Measurements from ENCODE around the gene TRPM2. TPM values are rescaled to one million over a fixed set of nuclear protein-coding genes. Genes with fewer than 3 reads are reported as not detected.
"Not testable (repeated sequence)": the region's sequence is repeated elsewhere in the genome, so short reads cannot be mapped to it uniquely, and the experiment has no call there.

The TRPM2 gene
- total RNA-seq, 1 donor = 0.36 TPM

- Histone ChIP-seq H3K27ac (ENCODE audit: low read depth, low read length) (no peak overlapping the region), H3K4me2 (ENCODE audit: insufficient read depth, low read length) (no peak overlapping the region), H3K27me3 (ENCODE audit: insufficient read depth, low read length) (no peaks in the 10 kb centered on the region), H4K20me1 (ENCODE audit: insufficient read depth, low read length) (peaks cover 3% of the 10 kb centered on the region), H3K4me3 (ENCODE audit: insufficient read depth, low read length) (no peak overlapping the region), H2AFZ (ENCODE audit: low read length) (no peak overlapping the region), H3K36me3 (ENCODE audit: insufficient read depth, low read length) (peaks cover 6% of the 10 kb centered on the region), H3K4me1 (ENCODE audit: insufficient read depth, low read length) (peaks cover 13% of the 10 kb centered on the region), H3K79me2 (ENCODE audit: insufficient read depth, low read length) (no peaks in the 10 kb centered on the region), H3K9me3 (ENCODE audit: low read depth, low read length) (no peaks in the 10 kb centered on the region)
- peak; percentile 74 for DNase-seq (ENCODE audit: insufficient read length, low spot score, missing footprints)
- TF ChIP-seq CTCF (IDR thresholded peaks at IDR 0.05; ENCODE audit: extremely low read depth, low read depth, low read length) = no peak
These were observed 16.0 kb upstream of the TRPM2 start for GRCh38 chr21:44337449-44337848.

GRCh38 chr21:44337941-44338895 is 15.2 kb upstream of the TRPM2 start:
- no peak overlapping the region for H3K27ac ChIP-seq (ENCODE audit: low read depth, low read length)
- H4K20me1 ChIP-seq (ENCODE audit: insufficient read depth, low read length) = peaks cover 3% of the 10 kb centered on the region
- no peaks in the 10 kb centered on the region for H3K79me2 ChIP-seq (ENCODE audit: insufficient read depth, low read length)
- peak; percentile 96 for DNase-seq (ENCODE audit: insufficient read length, low spot score, missing footprints)
- no peaks in the 10 kb centered on the region for H3K27me3 ChIP-seq (ENCODE audit: insufficient read depth, low read length)
- H3K4me1 ChIP-seq (ENCODE audit: insufficient read depth, low read length) = peaks cover 13% of the 10 kb centered on the region
- peak overlapping the region; percentile 81 for H3K4me2 ChIP-seq (ENCODE audit: insufficient read depth, low read length)
- peaks cover 6% of the 10 kb centered on the region for H3K36me3 ChIP-seq (ENCODE audit: insufficient read depth, low read length)
- peak; percentile 44 for TF ChIP-seq CTCF (IDR thresholded peaks at IDR 0.05; ENCODE audit: extremely low read depth, low read depth, low read length)
- H3K9me3 ChIP-seq (ENCODE audit: low read depth, low read length) = no peaks in the 10 kb centered on the region
- no peak overlapping the region for H2AFZ ChIP-seq (ENCODE audit: low read length)
- H3K4me3 ChIP-seq (ENCODE audit: insufficient read depth, low read length) = peak overlapping the region; percentile 68

- no peaks in the 10 kb centered on the region for H3K27me3 ChIP-seq (ENCODE audit: insufficient read depth, low read length)
- no peak for TF ChIP-seq CTCF (IDR thresholded peaks at IDR 0.05; ENCODE audit: extremely low read depth, low read depth, low read length)
- no peaks in the 10 kb centered on the region for H3K9me3 ChIP-seq (ENCODE audit: low read depth, low read length)
- peaks cover 3% of the 10 kb centered on the region for H4K20me1 ChIP-seq (ENCODE audit: insufficient read depth, low read length)
- peaks cover 13% of the 10 kb centered on the region for H3K4me1 ChIP-seq (ENCODE audit: insufficient read depth, low read length)
- H3K4me2 ChIP-seq (ENCODE audit: insufficient read depth, low read length) = peak within 1 kb of the TSS; percentile 99
- peak within 1 kb of the TSS; percentile 91 for H3K27ac ChIP-seq (ENCODE audit: low read depth, low read length)
- H3K36me3 ChIP-seq (ENCODE audit: insufficient read depth, low read length) = peaks cover 6% of the 10 kb centered on the region
- H3K4me3 ChIP-seq (ENCODE audit: insufficient read depth, low read length) = peak within 1 kb of the TSS; percentile 98
- peak within 1 kb of the TSS; percentile 96 for H2AFZ ChIP-seq (ENCODE audit: low read length)
- no peaks in the 10 kb centered on the region for H3K79me2 ChIP-seq (ENCODE audit: insufficient read depth, low read length)
- peak; percentile 100 for DNase-seq (ENCODE audit: insufficient read length, low spot score, missing footprints)
These were observed 14.2 kb upstream of the TRPM2 start, which contains the start of gene CFAP410 for GRCh38 chr21:44338971-44339910. Gene CFAP410 (minus strand): TSS chr21:44339390. CDS start chr21:44339194, 196 bp downstream.

- H4K20me1 ChIP-seq (ENCODE audit: insufficient read depth, low read length); H3K4me2 ChIP-seq (ENCODE audit: insufficient read depth, low read length); H3K79me2 ChIP-seq (ENCODE audit: insufficient read depth, low read length); H3K9me3 ChIP-seq (ENCODE audit: low read depth, low read length); DNase-seq (ENCODE audit: insufficient read length, low spot score, missing footprints); H3K4me3 ChIP-seq (ENCODE audit: insufficient read depth, low read length); H3K36me3 ChIP-seq (ENCODE audit: insufficient read depth, low read length); H2AFZ ChIP-seq (ENCODE audit: low read length); H3K27ac ChIP-seq (ENCODE audit: low read depth, low read length); H3K27me3 ChIP-seq (ENCODE audit: insufficient read depth, low read length): not testable (repeated sequence)
- peaks cover 13% of the 10 kb centered on the region for H3K4me1 ChIP-seq (ENCODE audit: insufficient read depth, low read length)
These were observed 11.5 kb upstream of the TRPM2 start for GRCh38 chr21:44341726-44342458.

- H3K4me3 ChIP-seq (ENCODE audit: insufficient read depth, low read length); H3K27me3 ChIP-seq (ENCODE audit: insufficient read depth, low read length); H3K9me3 ChIP-seq (ENCODE audit: low read depth, low read length); H2AFZ ChIP-seq (ENCODE audit: low read length); H3K4me2 ChIP-seq (ENCODE audit: insufficient read depth, low read length); H3K27ac ChIP-seq (ENCODE audit: low read depth, low read length); H4K20me1 ChIP-seq (ENCODE audit: insufficient read depth, low read length); H3K36me3 ChIP-seq (ENCODE audit: insufficient read depth, low read length); H3K79me2 ChIP-seq (ENCODE audit: insufficient read depth, low read length): not testable (repeated sequence)
- peak; percentile 32 for DNase-seq (ENCODE audit: insufficient read length, low spot score, missing footprints)
- peaks cover 11% of the 10 kb centered on the region for H3K4me1 ChIP-seq (ENCODE audit: insufficient read depth, low read length)
These were observed 10.4 kb upstream of the TRPM2 start for GRCh38 chr21:44342981-44343380.

Data from osteoblast (primary cell).